DMS153 (cell line): ENCODE measurements around the gene KISS1.

ENCODE experiments used
- DNase-seq: peaks from one replicate; lab custom pipeline; 2025; lab: John Stamatoyannopoulos, UW

Gene KISS1

DNA sequence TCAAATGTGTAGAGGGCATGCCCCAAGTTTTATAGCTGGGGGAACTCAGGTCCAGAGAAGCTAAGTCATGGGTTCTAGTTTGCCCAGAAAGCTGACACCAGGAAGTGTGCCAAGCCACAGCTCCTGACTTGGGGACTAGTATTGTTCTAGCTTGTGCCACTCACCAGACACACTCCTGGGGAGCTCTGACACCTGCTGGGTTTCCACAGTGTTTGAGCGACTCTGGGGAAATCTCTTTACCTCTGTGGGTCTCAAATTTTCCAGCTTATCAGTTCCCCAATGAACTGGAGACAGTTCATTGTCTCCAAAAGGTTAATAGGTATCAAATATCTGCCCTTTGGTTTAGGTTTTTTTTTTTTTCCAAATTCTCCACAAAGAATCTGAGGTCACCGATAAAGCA is 4.2 kb downstream of the KISS1 start:
- DNase-seq, result no peak

DNA sequence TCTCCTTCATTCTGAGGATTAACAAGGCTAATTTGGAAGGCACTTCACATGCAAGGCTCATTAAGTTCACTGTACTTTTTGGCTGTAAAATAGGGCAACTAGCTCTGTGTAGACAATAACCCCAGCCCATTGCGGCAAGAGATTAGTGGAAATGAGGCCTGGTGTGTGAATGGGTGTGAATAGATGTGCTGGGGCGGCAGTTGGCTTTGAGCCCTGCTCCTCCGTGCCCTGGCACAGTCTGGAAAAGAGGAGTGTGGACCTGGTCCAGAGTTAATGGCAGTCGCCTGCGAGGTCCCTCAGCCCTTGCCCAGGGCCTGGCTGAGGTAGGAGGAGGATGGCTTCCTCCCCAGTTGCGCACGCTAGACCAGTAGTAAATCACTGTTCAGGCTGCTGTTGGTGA is 4.8 kb downstream of the KISS1 start:
- DNase-seq, result no peak

DNA sequence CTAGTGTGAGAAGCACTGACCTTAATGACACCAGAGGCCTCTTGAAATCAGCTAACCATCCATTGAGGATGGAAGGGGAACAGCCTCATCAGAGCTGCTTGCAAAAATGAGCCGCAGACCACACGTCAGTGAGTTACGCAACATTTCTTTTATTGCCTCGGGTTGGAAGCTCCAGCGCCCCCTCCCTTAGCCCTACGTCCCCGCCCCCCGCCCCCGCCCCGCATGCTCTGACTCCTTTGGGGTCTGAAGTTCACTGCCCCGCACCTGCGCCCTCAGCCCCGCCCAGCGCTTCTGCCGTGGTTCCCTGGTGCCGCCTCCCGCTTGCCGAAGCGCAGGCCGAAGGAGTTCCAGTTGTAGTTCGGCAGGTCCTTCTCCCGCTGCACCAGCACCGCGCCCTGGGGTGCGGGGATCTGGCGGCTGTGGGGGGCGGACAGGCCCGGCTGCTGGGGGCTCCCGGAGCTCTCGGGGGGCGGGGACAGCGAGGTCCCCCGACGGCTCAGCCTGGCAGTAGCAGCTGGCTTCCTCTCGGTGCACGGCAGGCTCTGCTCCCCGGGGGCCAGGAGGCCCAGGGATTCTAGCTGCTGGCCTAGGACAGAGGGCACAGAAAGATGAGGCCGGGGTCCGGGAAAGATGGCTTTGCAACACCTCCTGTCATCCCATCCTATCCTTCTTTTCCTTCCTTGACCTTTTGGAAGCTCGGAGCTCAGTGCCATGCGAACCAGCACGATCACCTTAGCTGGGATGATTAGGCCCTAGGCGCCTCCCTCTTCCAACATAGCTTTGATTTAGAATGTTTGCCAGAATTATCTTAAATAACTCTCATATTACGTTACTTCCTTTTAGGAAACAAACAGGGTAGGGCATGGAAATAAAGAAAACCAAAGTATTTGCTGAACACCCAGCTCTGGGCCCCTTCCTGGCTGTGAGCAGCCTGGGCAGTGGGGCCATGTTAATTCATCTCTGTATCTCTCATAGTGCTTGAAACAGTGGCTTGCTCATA is 5.8 kb downstream of the KISS1 start:
- DNase-seq, result no peak

DNA sequence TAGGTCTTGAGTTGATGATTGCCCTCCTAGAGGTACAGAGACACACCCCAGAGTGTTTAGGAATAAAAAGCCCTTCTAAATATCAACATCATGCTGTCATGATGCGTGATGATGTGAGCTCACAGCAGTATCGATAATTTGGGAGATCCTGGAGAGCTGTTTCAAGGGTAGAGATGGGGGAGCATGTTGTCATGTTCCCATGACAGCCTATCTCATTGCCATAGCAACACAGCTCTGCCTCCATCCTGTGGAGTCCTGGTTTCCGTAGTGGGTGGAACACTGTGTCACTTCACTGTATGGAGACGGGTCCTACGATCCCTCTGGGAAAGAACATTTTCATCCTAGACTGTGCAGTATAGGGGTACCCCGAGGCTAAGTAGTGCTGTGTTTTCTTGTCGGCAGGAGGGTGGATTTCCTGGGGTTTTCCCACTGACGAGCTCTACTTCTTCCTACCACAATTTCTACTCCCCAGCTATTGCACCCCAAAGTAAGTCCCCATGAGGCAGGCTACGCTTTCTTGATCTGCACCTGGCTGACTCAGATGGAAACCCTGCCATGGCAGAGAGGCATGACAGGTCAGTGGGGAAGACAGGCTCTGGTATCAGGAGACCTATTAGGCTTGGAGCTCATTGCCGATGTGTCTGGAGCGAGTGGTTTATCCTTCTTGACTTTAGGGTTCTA is 7.2 kb downstream of the KISS1 start:
- no peak for DNase-seq

DNA sequence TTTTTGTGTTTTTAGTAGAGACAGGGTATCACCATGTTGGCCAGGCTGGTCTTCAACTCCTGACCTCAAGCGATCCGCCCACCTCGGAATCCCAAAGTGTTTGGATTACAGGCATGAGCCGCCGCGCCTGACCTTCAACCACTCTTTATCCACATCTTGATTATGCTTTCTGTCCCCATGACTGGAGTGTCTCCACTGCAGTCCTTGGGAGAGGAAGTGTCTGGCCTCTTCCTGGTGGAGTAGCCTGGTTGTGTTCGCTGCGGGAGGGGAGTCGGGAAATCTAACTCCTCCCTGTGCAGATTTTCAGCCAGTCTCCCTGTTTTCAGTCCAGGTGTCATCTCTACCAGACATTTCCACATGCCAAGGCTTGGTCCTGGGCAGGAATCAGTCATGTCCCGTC is 9.7 kb downstream of the KISS1 start:
- no peak for DNase-seq

DNA sequence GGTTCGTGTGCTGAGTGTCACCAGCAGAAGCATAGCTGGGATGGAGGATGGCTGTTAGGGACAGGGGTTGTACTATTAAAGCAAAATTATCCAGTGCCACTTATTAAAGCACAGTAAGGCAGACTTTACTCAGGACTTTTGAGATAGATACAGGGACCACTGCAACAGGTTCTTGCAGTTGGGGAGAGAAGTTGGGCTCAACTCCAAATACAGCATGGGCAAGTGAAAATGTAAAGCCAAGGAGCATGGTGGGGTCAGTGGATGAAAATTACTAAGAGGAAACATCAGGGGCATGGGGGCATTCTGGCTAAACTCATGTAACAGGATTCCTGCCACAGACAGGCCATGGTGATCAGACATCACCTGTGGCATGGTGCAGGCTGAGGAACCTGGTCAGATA is 15.2 kb downstream of the KISS1 start:
- DNase-seq, result no peak

DNA sequence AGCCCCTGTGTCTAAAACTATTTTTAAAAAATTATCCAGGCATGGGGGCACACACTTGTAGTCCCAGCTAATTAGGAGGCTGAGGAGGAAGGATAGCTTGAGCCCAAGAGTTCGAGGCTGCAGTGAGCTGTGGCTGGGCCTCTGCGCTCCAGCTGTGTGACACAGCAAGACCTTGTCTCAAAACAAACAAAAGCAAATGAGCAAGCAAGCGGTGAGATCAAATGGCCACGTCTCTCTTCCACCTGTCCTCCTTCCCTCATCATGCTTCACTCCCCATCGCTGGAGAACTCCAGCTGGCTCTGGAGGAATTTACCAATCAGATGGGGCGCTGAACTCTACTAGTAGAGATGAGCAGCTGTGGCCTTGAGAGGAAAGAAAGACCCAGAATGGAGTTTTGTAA is 16.2 kb downstream of the KISS1 start:
- no peak for DNase-seq

DNA sequence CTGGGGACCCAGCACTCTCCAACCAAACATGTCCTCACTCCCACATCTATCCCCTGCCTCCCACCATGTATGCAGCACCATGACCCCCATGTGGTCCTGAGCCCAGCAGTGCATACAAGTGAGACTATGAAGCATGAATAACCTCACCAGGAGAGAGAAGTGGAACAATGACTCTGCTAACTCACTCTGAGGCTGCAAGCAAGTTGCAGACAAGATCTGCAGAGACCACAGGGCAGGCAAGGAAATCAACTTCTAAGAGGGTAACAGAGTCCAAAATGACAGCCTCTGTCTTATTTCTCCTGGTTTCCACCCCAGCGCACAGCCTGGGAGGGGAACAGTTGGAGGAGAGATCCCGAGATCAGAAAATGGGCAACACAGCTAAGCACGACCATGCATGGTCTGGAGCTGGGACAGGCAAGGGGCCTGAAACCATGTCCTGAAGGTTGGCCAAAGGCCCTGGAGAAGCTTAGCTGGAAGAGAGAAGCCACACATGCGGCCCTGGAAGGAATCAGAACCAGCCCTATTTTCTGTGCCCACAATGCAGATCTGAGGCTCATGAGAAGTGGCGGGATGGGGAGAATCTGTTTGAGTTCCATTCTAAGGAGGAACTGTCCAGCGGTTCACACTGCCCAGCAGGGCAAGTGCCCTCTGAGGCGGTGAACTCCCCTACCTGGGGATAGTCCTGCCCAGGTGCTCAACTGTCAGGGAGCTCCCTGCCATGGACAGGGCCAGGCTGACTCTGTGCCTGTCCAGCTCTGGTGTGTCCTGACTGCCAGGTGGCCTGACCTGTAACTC is 17.6 kb downstream of the KISS1 start:
- no peak for DNase-seq

DNA sequence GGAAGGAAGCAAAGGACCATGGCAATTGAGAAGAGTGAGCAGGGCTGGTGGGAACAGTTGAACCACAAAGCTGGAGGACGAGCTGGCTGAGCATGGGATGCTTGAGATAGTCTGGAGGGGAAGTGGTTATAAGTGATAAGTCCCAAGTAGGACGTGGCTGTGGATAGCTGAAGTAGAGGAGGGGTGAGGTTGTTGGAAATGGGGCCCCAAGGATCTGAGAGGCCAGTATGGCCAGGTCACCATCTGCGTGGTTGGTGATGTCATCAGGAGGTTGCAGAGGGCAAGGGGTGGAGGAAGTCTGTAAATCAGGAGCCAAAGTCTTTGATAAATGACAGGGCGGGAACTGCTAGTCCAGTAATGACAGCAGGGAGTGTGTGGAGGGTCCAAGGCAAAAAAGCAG is 19.2 kb downstream of the KISS1 start:
- DNase-seq, result no peak

DNA sequence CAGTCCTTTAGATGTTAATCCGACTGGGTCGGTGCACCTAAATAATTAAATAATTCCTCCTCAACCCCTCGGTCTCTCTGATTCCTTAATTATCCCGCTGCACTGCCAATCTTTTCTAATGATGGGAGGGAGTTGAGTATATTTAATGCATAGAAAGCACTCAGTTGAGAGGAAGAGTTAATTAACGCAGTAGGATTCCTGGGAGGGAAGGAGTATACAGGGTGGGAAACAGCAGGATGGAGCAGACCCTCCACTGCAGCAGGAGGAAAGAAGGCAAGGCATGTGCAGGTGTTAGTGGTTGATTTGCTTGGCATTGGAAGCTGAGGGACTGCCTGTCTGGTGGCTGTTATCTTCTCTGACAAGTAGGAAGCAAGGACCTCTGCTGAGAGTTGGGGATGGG is 20.2 kb downstream of the KISS1 start:
- DNase-seq, result no peak

DNA sequence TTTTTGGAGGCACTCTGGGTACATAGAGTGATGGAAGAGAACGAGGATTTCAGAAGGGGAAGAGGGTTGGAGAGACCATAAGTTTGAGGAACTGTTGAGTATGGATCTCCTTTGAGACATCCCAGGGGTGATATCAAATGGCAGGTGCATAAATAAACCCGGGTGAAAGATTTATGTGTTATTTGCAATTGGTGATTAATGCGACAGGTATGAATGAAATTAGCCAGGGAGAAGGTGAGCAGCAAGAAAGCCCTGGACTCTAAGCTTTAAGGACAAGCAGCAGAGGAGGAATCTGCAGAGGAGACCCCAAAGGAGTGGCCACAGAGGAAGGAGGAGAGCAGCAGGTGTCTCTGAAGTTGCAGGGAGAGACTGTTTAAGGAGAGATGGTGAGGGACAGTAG is 21.3 kb downstream of the KISS1 start:
- no peak for DNase-seq

DNA sequence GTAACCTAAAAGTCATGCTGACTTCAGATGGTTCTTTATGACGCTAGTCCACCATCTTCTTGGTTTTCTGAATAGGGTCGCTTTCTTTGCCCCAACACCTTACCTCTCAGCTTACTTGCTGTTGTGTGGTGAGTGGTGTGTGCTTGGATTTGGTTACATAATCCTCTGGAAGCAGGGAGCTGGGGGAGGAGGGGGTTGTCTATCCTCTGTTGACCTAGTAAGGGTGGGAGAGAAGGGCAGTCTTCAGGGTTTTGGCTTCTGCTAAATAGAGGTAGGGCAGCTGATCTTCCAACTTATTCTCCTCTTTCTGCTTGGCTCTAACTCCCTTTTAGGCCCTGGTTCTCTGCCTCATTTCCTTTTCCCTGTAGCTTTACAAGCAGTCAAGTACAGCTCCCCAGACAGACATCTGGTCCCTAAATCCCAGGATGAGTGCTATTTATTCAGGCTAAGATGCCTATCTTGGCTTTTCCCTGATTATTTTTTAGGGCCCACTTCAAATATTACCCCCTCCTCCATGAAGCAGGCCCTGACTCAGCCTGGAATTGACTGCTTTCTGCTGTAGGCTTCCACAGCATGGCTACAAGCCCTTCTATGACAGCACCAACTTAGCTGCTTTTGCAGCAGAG is 23.8 kb downstream of the KISS1 start:
- DNase-seq, result no peak

DNA sequence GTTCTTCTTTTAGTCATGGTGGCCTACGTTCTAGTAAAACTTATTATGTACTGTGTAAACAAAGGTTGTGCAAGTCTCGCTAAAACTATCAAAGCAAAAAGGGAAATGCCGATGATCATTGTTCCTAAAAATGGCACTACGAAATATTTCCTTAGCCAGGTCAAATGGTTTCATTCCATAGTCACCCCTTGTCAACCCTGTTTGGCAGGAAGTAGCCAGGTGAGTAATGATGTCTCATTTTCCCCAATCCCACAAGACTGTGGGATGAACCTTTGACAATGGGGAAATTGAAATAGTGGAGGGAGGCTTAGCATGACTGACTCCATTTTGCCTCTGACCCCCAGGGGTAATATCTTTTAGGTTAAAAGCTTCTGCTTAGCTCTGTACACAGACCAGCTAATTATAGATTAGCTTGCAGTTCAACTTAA is 24.5 kb downstream of the KISS1 start:
- DNase-seq, result no peak

DNA sequence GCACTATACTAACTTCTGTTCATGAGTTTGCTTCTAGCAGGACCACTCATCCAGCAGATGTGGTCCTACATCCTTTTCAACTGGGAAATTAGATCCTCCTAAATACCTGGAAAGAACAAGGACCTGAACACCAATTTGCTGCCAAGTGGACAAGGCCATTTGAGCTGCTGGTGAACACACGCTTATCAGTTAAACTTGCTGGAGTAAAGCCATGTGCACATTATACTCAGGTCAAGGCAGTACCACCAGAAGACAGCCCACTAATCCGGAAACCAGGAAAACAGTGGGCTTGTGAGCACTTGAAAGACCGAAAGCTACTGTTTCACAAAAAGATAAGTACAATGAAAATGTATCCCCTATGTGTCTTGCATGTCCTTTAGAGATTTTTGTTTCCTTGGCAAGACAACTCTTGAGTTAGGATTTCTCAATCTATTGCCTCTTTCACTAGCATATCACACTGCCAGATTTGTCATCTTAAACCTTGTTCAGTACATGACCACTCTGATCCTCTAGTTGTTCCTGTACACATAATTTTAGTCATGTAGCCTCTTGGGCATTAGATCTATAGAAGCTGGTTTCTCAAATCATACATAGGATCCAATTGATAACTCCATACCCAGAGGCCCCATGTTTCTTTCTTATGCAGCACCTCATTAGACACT is 25.7 kb downstream of the KISS1 start:
- DNase-seq, result no peak

DNA sequence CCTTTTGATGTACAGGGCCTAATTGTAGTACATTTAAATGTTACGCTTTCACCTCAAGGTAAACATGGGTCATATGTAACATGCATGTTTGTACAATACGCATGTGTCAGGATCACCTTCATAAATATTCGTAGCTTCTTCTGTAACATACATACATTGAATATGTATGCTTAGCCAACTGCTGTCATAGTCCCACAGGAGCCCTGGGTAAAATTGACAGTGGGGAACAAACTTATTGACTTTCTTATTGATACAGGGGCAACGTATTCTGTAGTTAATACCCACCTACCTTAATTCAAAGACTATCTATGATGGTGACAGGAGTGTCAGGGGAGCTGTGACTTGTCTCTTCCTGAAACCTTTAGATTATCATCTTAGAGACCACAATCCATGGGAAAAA is 26.4 kb downstream of the KISS1 start:
- no peak for DNase-seq

DNA sequence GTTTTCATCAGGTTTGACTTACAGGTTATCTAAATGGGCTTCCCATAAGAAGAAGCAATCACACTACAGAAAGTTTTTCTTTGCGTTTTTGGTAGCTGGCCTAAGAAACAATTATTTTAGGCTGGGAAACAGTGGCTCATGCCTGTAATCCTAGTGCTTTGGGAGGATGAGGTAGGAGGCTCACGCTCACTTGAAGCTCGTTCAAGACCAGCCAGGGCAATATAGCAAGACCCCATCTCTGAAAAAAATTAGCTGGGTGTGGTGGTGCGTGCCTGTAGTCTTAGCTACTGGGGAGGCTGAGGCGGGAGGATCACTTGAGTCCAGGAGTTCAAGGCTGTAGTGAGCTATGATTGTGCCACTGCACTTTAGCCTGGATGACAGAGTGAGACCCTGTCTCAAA is 28.6 kb downstream of the KISS1 start:
- no peak for DNase-seq

DNA sequence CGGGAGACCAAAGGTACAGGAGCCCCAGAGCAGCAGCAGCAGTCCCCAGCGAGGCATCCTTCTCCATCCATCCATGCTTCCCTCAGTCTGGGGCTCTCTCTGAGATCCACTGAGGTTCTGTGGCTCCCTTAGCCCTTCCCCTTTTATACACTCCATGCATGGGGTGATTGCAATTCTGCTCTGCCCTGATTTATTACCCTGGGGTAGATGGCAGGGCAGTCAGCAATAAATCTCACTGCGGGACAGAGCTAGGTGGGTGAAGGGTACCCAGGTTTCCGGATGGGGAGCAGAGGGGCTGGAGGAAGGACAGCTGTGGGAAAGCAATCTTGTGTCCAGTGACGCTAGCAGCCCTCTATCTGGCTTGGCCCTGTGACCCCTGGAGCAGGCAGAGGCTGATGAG is 30.1 kb downstream of the KISS1 start, which contains the start of gene REN:
REN (minus strand) TSS at position 119 of the 400 bp plus-strand sequence; CDS start at position 75, 44 bp downstream.
- no peak for DNase-seq

DNA sequence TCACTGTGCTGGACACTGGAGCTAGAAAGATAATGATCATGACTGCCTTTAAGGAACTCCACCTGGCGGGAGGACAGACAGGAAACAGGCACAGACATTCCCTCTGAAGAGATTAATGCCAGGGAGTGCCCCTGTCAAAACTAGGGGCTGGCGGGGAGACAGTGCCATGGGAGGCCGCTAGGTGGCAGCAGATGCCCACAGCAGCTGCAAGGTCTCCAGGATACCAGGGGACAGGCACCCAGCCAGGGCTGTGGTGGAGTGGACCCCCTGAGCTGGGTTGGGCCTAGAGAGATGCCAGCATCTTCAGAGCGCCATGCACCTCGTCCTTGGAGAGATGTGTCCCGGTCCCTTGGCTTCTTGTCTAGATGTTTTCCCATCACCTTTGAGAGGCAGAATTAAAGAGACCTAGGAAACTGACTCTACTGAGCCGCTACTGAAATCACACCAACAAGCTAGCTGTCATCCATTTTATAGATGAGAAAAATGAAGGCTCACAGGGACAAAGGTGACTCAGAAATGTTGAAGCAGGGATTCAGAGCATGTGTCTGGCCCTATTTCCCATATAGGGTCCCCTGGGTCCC is 33.7 kb downstream of the KISS1 start:
- peak; percentile 92 for DNase-seq

DNA sequence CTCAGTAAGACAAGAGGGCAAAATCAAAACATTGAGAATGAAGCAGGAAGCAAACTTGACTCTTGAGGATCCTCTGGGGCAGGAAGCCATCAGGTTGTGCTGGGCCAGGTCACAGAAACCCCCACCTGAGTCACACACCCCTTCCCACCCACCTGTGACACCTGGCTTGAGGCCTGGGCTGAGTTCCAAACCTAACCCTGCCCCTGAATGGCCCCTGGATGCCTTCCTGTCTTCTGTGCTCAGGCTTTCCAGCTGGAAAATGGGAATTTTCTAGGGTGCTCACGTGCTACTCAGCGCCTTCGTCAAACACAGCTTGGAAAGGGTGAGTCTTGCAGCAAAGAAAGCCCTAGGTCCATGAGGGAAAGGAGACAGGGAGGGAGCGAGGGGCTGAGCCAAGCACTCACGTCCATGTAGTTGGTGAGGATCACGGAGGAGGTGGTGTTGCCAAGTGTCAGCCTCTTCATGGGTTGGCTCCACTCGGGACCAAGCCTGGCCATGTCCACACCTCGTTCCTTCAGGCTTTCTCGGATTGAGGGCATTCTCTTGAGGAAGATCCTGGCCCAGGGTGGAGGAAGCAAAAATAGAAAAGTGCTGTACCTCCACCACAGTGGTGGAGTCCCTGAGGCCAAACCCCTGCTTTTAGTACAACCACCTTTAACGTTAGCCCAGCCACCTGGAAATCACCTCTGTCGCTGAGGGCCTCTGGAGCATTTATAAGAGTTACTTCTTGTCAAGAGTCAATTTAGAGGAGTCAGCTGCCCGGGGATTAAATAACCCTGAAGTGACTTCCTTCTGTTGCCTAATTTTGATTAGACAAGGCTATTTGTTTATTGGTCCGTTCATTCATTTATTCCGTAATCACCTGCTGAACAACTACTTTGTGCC is 34.4 kb downstream of the KISS1 start:
- no peak for DNase-seq

DNA sequence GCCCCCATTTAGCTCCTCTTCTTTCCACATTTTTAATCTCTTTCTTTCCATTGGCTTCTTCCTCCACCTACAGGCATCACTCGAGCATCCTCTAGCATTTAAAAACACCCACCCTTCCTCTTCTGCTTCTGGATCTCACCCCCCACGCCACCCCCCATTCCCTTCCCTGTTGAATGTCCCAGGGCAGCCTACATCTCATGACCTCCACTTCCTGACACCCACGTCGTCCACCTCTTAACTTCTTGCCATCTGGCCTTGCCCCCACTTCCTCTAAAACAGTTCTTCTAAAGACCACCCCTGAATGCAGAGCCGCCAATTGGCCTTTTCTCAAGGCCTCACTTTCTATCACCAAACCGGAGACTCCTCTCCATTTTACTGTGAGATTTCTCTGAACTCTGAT is 38.3 kb downstream of the KISS1 start:
- DNase-seq, result no peak
